Measurements from ENCODE around the gene CAMKK2.

CAMKK2 gene

DNA sequence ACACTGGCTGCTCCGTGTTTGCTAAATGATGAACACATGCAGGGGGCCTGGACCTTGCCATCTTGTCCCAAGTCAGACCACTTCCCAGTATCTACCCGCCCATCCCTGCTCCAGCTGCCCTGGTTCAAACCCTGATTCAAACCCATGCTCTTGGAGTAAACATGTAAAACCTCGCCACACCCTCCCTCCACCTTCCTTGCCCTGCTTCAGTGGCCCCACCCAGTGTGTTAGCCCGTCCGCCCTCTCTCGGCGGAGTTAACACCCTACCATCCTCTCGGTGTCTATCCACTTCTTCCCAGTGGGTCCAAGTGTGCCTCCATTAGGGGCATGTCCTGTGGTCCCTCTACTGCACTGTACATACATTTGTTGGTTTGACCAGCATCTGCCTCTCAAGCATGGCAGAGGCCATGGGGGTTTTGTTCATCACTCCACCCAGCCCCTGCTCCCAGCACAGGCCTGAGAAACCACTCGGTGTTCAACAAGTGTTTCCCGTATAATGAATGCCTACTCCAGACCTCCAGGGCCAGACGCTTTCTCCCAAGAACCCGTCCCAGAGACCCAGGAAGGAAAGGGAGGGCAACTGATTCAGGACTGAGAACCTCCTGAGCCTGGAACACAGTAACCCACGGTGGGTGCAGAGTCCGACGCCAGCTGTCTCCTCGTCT lies 49.5 kb downstream of the CAMKK2 start:
- H3K79me2 ChIP-seq (ENCODE audit: insufficient read depth, low read length): no peaks in the 10 kb centered on the region
- no peak overlapping the region for H2AFZ ChIP-seq (ENCODE audit: low read depth, low read length)
- no peak for DNase-seq
- no peak for TF ChIP-seq EZH2 (IDR thresholded peaks at IDR 0.05; ENCODE audit: borderline replicate concordance, low read depth, low read length, severe bottlenecking)
- TF ChIP-seq, protein P1, sequence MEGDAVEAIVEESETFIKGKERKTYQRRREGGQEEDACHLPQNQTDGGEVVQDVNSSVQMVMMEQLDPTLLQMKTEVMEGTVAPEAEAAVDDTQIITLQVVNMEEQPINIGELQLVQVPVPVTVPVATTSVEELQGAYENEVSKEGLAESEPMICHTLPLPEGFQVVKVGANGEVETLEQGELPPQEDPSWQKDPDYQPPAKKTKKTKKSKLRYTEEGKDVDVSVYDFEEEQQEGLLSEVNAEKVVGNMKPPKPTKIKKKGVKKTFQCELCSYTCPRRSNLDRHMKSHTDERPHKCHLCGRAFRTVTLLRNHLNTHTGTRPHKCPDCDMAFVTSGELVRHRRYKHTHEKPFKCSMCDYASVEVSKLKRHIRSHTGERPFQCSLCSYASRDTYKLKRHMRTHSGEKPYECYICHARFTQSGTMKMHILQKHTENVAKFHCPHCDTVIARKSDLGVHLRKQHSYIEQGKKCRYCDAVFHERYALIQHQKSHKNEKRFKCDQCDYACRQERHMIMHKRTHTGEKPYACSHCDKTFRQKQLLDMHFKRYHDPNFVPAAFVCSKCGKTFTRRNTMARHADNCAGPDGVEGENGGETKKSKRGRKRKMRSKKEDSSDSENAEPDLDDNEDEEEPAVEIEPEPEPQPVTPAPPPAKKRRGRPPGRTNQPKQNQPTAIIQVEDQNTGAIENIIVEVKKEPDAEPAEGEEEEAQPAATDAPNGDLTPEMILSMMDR (IDR thresholded peaks at IDR 0.05; ENCODE audit: borderline replicate concordance, extremely low read depth, low read length, poor library complexity, severe bottlenecking): no peak
- no peak overlapping the region for H3K27ac ChIP-seq (ENCODE audit: low read length)
- no peaks in the 10 kb centered on the region for H3K9me3 ChIP-seq (ENCODE audit: insufficient read depth, low read length, severe bottlenecking)
- no peak overlapping the region for H3K9ac ChIP-seq (ENCODE audit: low read depth, low read length)
- H3K4me1 ChIP-seq (ENCODE audit: insufficient read depth, low read length): no peaks in the 10 kb centered on the region
- H3K27me3 ChIP-seq (ENCODE audit: insufficient read depth, low read length, poor library complexity): no peaks in the 10 kb centered on the region
- H3K4me2 ChIP-seq (ENCODE audit: insufficient read depth, low read length): no peak overlapping the region
- no peak overlapping the region for H3K4me3 ChIP-seq (ENCODE audit: low read depth in 1 of 2, low read length in 2 of 2)
- H4K20me1 ChIP-seq (ENCODE audit: insufficient read depth, low read length): 0 out of 2 replicates have a peak, but pooled peaks cover 3% of the 10 kb centered on the region
- no peak for ATAC-seq (ENCODE audit: insufficient read depth, low read depth)
- H3K36me3 ChIP-seq (ENCODE audit: insufficient read depth, low read length): peaks cover 62% of the 10 kb centered on the region

DNA sequence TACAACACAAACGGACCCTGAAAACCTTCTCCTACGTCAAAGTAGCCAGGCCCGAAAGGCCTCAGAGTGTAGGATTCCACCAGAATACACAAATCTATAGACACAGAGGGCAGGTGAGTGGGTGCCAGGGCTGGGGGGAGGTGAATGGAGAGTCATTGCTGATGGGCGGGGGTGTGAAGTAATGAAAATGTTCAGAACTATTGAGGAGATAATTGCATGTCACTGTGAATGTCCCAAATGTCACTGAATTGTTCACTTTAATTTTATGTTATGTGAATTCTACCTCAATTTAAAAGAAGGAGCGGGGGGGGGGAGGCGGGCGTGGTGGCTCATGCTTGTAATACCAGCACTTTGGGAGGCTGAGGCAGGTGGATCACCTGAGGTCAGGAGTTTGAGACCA lies 50.6 kb downstream of the CAMKK2 start:
- Histone ChIP-seq H3K27me3 (ENCODE audit: insufficient read depth, low read length, poor library complexity) (no peaks in the 10 kb centered on the region), H3K4me2 (ENCODE audit: insufficient read depth, low read length) (no peak overlapping the region), H3K4me3 (ENCODE audit: low read depth in 1 of 2, low read length in 2 of 2) (no peak overlapping the region), H3K36me3 (ENCODE audit: insufficient read depth, low read length) (peaks cover 67% of the 10 kb centered on the region), H3K9ac (ENCODE audit: low read depth, low read length) (no peak overlapping the region), H3K27ac (ENCODE audit: low read length) (no peak overlapping the region), H4K20me1 (ENCODE audit: insufficient read depth, low read length) (0 out of 2 replicates have a peak, but pooled peaks cover 3% of the 10 kb centered on the region), H2AFZ (ENCODE audit: low read depth, low read length) (no peak overlapping the region), H3K9me3 (ENCODE audit: insufficient read depth, low read length, severe bottlenecking) (no peaks in the 10 kb centered on the region), H3K4me1 (ENCODE audit: insufficient read depth, low read length) (no peaks in the 10 kb centered on the region), H3K79me2 (ENCODE audit: insufficient read depth, low read length) (no peaks in the 10 kb centered on the region)
- DNase-seq (no peak), ATAC-seq (ENCODE audit: insufficient read depth, low read depth) (no peak)
- no peak for TF ChIP-seq EZH2 (IDR thresholded peaks at IDR 0.05; ENCODE audit: borderline replicate concordance, low read depth, low read length, severe bottlenecking)
- TF ChIP-seq, protein P1 (IDR thresholded peaks at IDR 0.05; ENCODE audit: borderline replicate concordance, extremely low read depth, low read length, poor library complexity, severe bottlenecking): no peak

DNA sequence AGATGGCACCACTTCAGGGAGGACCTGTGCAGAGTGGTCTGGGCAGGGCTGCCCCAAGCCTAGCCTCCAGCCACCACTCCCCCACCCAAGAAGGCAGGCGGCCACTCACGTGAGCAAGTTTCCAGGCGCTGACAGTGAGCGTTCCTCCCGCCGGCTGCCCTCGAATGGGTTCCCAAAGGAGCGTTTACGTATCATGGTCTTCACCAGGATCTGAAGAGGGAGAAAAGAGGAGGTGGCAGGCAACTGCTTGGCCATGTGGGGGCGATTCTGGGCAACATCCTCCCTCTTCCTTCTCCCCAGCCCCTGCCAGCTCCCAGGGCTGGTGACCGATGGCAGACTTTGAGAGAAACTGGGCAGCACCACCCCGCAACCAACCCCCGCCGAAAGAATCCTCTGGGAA lies 51.5 kb downstream of the CAMKK2 start:
- no peaks in the 10 kb centered on the region for H3K27me3 ChIP-seq (ENCODE audit: insufficient read depth, low read length, poor library complexity)
- ATAC-seq (ENCODE audit: insufficient read depth, low read depth): no peak
- H3K79me2 ChIP-seq (ENCODE audit: insufficient read depth, low read length): no peaks in the 10 kb centered on the region
- peaks cover 65% of the 10 kb centered on the region for H3K36me3 ChIP-seq (ENCODE audit: insufficient read depth, low read length)
- no peak overlapping the region for H3K9ac ChIP-seq (ENCODE audit: low read depth, low read length)
- no peak overlapping the region for H3K27ac ChIP-seq (ENCODE audit: low read length)
- no peak overlapping the region for H3K4me3 ChIP-seq (ENCODE audit: low read depth in 1 of 2, low read length in 2 of 2)
- no peaks in the 10 kb centered on the region for H3K4me1 ChIP-seq (ENCODE audit: insufficient read depth, low read length)
- H2AFZ ChIP-seq (ENCODE audit: low read depth, low read length): no peak overlapping the region
- TF ChIP-seq EZH2 (IDR thresholded peaks at IDR 0.05; ENCODE audit: borderline replicate concordance, low read depth, low read length, severe bottlenecking): no peak
- TF ChIP-seq, protein P1 (IDR thresholded peaks at IDR 0.05; ENCODE audit: borderline replicate concordance, extremely low read depth, low read length, poor library complexity, severe bottlenecking): no peak
- no peaks in the 10 kb centered on the region for H3K9me3 ChIP-seq (ENCODE audit: insufficient read depth, low read length, severe bottlenecking)
- H3K4me2 ChIP-seq (ENCODE audit: insufficient read depth, low read length): no peak overlapping the region
- DNase-seq: no peak
- H4K20me1 ChIP-seq (ENCODE audit: insufficient read depth, low read length): 0 out of 2 replicates have a peak, but pooled peaks cover 3% of the 10 kb centered on the region

All from DND-41 (cell line).